Measurements from ENCODE around the gene STK32C.
A peak's percentile ranks its signal among the peaks of the same experiment; 100 is the strongest.
"Not testable (repeated sequence)": the region's sequence is repeated elsewhere in the genome, so short reads cannot be mapped to it uniquely, and the experiment has no call there.

STK32C gene

DNA sequence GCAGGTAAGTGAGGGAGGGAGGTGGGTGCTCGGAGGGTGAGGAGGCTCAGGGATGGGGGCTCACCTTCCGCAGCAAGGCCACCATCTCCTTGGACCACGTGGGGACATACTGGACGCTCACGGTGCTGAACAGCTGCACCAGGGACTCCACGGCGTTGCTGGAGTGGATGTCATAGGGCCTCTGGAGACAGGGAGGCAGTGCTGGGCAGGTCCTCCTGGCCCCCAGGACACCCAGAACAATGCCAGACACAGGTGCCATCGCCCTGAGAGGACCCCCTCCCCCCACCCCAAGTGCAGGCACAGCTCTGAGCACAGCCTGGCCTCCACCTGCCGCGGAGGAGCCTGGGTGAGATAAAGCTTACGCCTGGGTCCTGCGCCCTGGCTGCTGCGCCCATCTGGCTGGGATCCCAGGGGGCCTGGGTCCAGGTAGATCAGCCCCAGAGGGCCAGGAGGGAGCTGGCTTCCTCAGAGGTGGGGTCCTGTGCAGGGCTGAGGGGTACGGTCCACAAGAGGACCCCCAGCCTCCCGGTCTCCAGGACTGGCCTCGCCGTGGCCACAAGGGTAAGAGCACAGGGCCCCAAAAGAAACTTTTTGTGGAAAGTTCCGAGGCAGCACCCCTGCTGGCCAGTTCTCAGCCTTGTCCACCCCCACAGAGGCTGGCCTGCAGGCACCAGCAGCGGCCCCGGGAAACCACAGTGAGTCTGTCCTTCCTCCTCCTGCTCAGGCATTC, 83.2 kb downstream of the STK32C start:
- DNase-seq (ENCODE audit: extremely low spot score, insufficient read length, low read depth), result no peak
- FAIRE-seq, result no peak

DNA sequence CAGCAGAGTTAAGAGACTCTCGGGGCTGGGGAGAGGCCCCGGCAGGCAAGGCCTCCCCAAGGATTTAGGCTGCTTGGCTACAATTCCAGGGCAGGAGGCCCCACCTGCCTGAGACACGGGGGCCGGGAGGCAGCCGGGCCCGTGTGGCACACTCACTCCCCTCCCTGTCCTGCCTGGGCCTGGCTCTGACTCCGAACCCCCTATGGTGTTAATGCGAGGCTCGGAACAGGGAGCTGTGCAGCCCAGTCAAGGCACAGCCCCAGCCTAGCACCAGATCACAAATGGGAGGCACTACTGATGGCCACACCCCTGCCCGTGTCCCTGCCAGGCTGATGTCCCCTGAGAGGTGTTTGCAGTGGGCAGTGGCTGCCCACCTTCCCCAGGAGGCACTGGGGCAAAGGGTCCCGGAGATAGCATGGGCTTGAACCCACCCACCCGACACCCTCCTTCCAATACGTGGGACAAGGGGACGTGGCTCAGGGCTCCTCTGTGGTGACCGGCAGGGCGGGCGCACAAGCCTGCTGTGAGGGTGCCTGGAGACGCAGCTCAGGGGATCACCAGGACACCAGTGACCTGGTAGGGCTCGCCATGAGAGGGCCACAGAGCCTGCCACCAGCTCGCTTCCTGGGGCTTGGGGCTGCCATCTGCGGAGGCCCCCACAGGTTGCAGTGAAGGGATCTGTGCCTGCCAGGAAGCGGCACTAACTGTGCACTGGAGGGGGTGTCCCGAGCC, 84.0 kb downstream of the STK32C start:
- DNase-seq (ENCODE audit: extremely low spot score, insufficient read length, low read depth), result no peak
- no peak for FAIRE-seq

DNA sequence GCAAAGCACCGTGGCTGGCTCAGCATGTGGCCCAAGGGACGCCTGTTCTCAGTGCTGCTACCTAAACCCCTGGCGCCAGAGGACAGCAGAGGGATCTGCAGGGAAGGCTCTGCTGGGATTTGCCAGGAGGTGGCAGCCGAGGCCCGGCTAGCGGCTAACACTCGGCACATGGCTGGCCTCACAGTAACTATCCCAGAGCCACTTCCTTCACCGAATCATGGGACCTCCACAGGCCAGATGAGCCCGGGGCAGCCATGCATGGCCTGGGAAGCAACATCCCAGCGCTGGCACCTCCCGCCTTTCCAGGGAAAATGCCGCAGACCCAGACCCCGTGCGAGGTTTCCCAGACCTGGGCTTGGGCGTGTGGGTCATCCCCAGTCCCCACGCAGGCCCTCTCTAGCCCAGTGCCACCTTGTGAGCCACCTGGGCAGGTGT, 84.6 kb downstream of the STK32C start:
- peak; percentile 73 for DNase-seq (ENCODE audit: extremely low spot score, insufficient read length, low read depth)
- peak; percentile 72 for FAIRE-seq

DNA sequence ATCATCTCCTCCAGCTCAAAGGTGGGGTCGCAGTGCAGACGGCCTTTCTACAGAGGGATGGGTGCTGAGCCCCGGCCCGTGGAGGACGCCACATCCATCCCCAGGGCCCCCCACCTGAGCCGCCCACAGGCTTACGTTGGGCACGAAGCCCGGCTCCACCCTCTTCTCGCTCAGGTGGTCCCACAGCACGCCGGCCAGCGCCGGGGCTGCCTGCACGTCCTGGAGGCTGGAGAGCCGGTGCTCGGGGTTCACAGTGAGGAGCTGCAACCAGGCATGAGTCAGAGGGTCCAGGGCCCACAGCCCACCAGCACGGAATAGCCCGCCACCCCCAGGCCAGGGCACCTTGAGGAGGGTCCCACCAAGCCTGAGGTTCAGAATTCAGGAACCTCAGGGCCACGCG, 85.0 kb downstream of the STK32C start:
- FAIRE-seq (no peak), DNase-seq (ENCODE audit: extremely low spot score, insufficient read length, low read depth) (no peak)

DNA sequence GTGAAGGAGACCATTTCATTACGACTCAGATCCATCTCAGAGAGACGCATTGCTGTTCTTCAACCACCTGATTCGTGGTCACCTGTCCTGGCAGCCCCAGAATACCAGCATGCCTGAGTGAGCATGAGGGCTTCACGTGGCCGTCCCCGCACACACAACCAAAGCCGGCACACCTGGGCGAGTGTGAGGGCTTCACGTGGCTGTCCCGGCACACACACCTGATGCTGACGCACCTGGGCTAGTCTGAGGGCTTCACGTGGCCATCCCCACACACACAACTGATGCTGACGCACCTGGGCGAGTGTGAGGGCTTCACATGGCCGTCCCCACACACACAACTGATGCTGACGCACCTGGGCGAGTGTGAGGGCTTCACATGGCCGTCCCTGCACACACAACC, 86.8 kb downstream of the STK32C start:
- FAIRE-seq; DNase-seq (ENCODE audit: extremely low spot score, insufficient read length, low read depth): not testable (repeated sequence)

DNA sequence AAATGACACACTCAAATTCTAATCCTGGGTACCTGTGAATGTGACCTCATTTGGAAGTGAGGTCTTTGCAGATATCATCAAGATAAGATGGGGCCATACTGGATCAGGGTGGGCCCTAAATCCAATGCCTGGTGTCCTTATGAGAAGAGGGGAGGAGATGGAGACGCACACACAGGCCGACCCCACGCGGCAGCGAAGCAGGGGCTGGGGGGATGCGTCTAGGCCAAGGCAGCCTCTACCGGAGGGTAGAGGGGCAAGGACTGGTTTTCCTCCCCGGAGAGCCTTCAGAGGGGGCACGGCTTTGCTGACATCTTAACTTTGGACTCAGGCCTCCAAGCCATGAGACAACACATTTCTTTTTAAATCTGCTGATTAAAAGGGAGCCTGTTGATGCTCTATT, 87.7 kb downstream of the STK32C start:
- FAIRE-seq (no peak), DNase-seq (ENCODE audit: extremely low spot score, insufficient read length, low read depth) (no peak)

DNA sequence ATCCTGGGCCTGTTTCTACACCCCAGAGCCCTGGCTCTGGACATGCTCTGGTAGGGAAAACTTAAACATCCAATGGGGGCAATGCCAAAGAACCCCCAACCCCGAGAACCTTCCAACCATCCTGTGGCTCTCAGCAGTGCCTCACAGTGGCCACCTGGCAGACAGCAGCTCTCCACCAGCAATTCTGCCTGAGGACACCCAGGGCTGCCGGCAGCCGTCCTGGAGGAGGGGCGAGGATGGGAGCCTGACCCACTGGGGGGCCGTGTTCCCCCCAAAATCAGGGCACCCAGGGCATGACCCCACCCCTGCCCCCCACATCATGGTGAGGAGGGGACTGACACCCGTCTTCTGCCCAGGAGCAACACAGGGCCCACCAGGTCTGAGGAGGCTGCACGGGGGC, 88.3 kb downstream of the STK32C start:
- no peak for DNase-seq (ENCODE audit: extremely low spot score, insufficient read length, low read depth)
- FAIRE-seq, result no peak

DNA sequence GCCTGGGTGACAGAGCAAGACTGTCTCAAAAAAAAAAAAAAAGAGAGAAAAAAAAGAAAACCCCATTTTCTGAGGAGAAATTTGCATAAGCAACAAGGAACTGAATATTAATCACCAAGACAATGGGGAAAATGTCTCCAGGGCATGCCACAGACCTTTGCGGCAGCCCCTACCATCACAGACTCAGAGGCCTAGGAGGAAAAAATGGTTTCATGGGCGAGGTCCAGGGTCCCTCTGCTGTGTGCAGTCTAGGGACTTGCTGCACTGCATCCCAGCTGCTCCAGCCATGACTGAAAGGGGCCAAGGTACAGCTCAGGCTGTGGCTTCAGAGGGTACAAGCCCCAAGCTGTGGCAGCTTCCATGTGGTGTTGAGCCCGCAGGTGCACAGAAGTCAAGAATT, 91.3 kb downstream of the STK32C start:
- not testable (repeated sequence) for FAIRE-seq; DNase-seq (ENCODE audit: extremely low spot score, insufficient read length, low read depth)

DNA sequence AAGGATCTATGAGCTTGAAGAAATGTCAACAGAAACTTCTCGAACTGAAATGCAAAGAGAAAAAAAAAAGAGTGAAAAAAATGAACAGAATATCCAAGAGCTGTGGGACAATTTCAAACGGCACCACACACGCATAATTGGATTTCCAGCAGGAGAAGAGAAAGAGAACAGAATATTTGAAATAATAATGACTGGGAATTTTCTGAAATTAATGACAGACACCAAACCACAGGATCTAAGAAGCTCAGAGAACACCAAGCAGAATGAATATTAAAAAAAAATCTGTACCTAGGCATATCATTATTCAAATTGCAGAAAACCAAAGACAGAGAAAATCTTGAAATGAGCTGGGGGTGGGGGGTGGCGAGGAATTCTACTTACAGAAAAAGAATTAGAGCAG, 93.8 kb downstream of the STK32C start:
- FAIRE-seq (no peak), DNase-seq (ENCODE audit: extremely low spot score, insufficient read length, low read depth) (no peak)

DNA sequence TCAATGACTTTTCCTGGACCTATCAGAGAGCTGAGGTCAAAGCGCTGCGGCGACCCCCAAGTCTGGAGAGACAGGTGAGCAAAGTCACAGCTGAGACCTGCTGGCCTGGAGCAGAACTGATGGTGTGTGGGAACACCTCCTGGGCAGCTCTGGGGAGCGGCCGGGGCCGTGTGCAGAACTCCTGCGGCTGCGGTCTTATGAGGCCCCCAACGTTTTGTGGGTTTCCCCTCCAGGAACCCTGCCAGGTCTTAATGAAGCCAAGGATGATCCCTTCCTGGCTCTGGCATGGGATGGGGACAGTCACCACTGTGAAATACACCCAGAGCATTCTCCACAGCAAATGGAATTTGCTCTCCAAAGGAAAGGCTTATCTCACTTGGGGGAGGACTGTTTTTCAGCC, 94.9 kb downstream of the STK32C start:
- FAIRE-seq, result no peak
- DNase-seq (ENCODE audit: extremely low spot score, insufficient read length, low read depth), result no peak

DNA sequence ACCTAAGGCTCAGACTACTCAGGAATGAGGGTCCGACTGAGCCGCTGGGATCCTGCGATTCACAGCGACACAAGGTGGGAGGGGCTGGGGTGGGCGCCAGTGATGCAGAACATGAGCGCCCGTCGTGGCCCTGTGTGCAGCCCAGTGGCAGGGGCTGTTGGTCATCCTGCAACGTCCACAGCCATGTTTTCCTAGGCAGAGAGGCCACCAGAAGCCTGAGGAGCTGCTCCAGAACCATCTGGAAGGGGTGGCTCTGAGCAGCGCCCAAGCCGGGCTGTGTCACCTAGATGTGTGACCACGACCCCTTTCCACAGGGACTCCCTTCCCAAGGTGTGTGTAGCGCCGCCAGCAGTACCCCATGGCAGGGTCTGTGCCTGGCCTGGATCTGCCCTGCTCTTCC, 96.5 kb downstream of the STK32C start:
- no peak for FAIRE-seq
- no peak for DNase-seq (ENCODE audit: extremely low spot score, insufficient read length, low read depth)

DNA sequence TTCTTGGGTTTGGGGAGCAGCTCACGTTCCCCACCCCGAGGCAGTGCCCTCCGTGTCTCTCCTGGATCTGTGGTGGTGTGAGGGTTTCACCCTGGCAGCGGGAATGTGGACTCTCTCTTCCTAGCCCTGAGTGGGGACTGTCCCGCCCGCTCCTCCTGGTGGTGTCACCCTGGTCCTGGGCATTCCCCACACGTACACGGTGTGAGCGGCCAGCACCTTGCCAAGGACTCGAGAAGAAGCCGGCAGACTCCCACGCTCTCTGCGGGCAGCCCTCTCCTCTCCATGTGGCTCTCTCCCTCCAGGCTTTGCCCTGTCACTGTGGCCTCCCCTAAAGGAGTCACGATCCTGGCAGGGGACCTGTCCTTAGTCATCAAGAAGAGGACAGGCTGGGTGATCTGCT, 97.0 kb downstream of the STK32C start:
- FAIRE-seq (no peak), DNase-seq (ENCODE audit: extremely low spot score, insufficient read length, low read depth) (no peak)

DNA sequence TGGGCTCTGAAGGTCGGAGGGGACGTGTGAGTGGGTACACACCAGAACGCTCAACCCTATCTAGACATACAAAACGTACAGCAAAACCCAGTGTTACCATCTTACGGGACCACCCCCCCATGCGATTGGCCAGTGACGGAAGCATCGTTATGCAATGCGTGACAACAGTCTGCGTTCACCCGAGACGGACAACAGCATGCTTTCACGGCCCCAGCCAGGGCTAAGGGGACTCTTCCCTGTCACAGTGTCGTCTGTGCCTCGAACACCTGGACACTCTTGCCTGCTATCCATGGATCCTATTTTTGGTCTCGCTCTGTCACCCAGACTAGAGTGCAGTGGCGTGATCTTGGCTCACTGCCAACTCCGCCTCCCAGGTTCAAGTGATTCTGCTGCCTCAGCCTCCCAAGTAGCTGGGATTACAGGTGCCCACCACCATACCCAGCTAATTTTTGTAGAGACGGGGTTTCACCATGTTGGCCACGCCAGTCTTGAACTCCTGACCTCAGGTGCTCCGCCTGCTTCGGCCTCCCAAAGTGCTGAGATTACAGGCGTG, 97.7 kb downstream of the STK32C start:
- DNase-seq (ENCODE audit: extremely low spot score, insufficient read length, low read depth), result no peak
- FAIRE-seq, result no peak

DNA sequence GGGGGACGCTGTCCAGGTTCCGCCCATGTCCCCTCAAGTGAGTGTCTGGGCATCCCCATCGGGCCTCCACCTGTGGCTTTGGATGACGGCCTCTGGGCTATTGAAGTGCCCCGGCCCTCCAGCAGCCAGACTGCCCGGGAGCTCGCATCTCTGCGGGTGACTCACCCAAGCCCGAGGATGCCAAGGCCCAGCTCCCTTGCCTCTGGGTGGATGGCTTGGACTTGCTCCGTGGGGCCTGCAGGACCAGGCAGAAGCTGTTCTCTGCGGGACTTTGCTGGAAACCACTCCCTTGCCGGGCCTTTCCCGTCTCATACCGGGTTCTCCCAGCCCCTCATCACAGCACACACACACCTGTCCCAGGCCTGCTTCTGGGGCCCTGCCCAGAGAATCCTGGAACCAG, 98.6 kb downstream of the STK32C start:
- FAIRE-seq (no peak), DNase-seq (ENCODE audit: extremely low spot score, insufficient read length, low read depth) (no peak)

DNA sequence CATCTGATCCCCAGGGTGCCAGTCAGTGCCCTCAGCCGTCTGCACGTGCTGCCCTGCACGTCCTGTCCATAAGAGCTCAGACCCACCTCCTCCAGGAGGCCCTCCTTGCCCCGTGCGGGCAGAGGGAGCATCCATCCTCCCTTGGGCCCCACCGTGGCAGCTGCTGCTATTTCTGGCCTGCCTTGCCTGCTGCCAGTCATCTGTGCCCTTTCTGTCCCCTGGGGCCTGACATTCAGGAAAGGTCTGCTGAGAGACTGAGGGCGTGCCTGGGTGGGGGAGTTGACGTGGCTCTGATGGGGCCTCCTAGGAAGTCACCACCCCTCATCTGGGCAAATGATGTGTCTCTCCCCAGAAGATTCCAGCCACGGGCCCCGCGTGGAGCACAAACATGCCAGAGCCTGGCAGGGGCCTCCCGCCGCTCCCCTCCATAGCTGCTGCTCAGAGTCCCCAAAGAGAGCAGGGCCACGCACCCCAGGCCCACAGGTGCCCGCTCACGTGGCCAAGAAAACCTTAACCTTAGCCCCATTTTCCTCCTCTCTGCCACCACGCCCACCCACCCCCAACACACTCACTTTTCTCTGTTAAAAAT, 99.2 kb downstream of the STK32C start:
- DNase-seq (ENCODE audit: extremely low spot score, insufficient read length, low read depth) (no peak), FAIRE-seq (no peak)

DNA sequence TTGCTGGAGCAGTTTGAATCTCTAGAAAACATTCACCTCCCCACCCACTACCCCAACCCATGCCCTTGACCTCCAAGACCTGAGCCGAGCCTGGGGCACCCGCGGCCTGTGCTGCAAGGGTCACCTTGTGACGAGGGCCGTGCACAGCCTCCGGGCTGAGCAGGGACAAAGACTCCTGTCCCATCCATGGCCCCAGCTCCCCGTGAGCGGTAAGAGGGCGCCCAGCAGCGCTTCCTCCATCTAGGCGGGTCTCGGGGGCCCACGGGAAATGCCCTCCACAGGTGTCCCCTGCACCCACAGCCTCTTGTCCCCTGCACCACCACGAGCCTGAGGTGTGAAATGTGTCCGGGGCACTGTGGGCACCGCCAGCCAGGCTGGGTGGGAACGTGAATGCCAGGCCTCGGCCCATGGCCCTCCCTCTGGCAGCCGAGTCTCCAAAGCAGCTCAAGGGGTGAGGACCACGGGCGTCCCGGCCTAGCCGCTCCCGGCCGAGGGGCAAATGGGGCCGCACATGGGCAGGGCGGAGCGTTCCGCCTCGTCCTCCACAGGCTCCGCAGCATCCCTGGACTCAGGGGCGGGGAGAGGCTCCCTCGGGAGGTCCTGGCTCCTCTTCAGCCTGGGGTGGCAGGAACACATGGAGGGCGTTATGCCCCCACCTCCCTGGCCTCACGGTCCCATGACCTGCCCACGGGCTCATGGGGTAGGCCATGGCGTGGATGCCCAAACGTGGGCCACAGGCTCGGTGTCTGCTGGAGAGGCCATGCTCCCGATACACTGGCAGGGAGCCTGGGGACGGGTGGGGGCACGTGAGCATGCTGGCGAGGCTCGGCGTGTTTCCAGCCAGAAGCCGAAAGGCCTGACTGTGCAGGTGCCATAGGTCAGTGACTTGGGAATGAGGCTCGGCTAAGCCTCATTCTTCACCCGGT, 100.0 kb downstream of the STK32C start:
- DNase-seq (ENCODE audit: extremely low spot score, insufficient read length, low read depth) (no peak), FAIRE-seq (no peak)

DNA sequence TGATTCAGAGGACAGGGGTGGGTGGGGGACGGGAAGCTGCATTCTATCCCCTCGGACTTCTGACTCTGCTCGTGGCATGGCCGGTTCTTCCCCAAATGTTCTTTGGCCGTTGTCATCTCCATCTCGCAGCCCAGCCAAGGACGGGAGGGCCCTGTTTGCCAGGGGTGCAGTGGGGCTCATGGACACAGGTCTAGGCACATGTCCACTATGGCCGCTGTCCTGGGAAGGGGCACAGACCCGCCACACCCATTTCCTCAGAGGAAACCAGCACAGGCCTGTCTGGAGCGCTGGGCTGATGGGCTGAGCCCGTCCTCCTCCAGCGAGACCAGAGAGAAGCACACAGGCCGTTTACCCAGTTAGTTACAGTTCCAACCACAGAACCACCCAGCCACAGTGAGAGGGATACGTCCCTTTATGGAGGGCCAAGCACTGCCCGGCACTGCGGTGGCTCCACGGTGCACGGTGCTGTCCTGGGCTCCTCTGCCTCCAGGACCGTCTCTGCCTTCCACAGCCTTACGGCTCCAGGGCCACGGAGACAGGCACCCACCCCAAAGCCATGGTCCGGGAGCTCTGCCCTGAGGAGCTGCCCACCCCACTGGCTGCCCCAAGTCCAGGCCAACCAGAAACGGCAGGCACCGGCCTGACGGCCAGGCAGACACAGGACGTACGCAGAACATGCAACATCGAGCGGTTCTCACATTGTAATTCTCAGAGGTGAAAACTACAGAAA, 100.8 kb downstream of the STK32C start:
- DNase-seq (ENCODE audit: extremely low spot score, insufficient read length, low read depth) (no peak), FAIRE-seq (no peak)

DNA sequence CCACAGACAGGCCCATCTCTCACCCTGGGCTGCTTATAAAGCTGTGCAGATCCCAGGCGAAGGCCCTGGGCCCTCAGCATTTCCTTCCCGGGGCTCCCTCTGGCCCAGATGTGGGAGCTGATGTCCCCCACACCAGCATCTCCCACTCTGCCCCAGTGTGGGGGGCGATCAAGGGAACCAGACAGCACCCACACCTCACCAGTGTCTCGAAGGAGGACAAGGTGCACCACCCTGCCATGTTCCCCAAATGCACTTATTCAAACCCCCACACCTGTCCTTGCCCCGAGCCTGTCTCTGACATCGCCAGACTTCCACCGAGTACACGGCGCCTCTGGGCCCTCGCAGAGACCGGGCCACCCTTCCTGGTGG, 101.4 kb downstream of the STK32C start:
- DNase-seq (ENCODE audit: extremely low spot score, insufficient read length, low read depth) (no peak), FAIRE-seq (no peak)

DNA sequence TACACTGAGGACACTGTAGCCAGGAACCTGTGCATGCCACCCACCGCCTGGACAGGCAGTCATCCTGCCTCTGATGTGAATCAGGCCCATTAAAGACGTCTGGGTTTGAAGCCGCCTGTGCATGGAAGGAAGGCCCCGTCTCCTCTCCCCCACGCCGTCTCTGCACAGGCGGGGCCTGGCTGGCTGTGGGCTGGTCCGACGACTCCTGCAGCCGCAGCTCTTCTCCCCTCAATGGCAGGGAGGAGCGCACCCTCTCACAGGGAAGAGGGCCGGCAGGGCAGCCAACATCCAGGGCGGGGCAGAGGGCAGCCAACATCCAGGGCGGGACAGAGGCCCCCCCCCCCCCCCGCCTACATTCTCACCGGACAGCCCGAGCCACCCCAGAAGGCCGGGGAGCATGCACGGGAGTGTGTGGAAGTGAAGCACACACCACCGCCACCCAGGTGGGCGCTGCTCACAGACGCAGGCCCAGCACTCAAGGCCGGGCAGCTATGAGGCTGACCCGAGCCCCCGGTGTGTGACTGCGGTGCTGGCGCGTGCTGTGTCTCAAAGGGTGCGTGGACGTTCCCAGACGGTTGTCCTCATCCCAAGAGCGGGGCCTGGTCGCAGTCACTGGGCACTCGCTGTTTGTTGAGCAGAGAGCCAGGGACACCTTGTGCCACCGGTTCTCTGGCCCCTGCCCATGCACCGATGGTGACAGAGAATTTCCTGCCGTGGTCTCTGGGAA, 101.9 kb downstream of the STK32C start:
- DNase-seq (ENCODE audit: extremely low spot score, insufficient read length, low read depth) (no peak), FAIRE-seq (no peak)

Measured in GM18507 (cell line).